GM12891 (cell line): Measurements from ENCODE around the gene XDH.

Source experiments
- DNase-seq: peaks from one replicate; pipeline ENCODE4 v3.0.0; 2011; ENCODE audit warnings: low spot score; ENCODE audit not compliant: insufficient read length
- FAIRE-seq: peaks from 2 replicates; lab custom pipeline; 2011; peaks lifted over from hg19 to GRCh38; lab: Jason Lieb, UNC
- PAX5 ChIP-seq: IDR thresholded peaks from 2 replicates; pipeline ENCODE4 v1.6.1; 2011; ENCODE audit warnings: low read length, moderate library complexity, mild to moderate bottlenecking; ENCODE audit not compliant: insufficient read depth, severe bottlenecking
- POLR2A ChIP-seq: IDR thresholded peaks from 2 replicates; pipeline ENCODE4 v1.6.1; 2011; ENCODE audit warnings: low read depth, low read length, control low read depth
- POLR2AphosphoS5 ChIP-seq: IDR thresholded peaks from 2 replicates; pipeline ENCODE4 v1.6.1; 2011; ENCODE audit warnings: low read depth, low read length, control low read depth
- POU2F2 ChIP-seq: IDR thresholded peaks from 2 replicates; pipeline ENCODE4 v1.6.1; 2011; ENCODE audit warnings: low read depth, mild to moderate bottlenecking, control low read depth, low read length, moderate library complexity
- SPI1 ChIP-seq: IDR thresholded peaks from 2 replicates; pipeline ENCODE4 v1.6.1; 2011; ENCODE audit warnings: low read depth, low read length, control low read depth
- TAF1 ChIP-seq: IDR thresholded peaks from 2 replicates; pipeline ENCODE4 v1.6.1; 2011; ENCODE audit warnings: low read depth, low read length, control low read depth

XDH gene

DNA sequence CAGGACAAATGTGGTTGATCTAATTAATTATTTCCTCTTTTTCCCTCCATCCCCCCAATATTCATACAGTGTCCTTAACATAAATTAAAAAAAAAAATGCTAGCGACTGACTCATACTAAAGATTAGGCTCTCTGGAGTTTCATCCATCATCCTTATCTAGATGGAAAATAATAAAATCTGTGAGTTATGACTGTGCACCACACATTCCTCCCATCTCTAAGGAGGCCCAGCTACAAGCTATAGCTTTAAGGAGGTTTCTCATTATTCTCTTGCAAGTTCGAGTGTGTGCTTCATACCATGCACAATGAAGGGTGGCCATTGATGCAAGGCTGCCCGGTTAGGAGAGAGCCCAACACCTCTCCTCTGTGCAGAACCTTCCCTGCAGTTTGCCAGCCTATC is 77.3 kb downstream of the XDH start:
- no peak for FAIRE-seq
- no peak for TF ChIP-seq TAF1
- no peak for TF ChIP-seq PAX5
- TF ChIP-seq SPI1 = no peak
- no peak for TF ChIP-seq POU2F2
- no peak for TF ChIP-seq POLR2A
- TF ChIP-seq POLR2AphosphoS5 = no peak
- DNase-seq = no peak

GRCh38 chr2:31335921-31336585 is 78.5 kb downstream of the XDH start:
- TF ChIP-seq PAX5 (no peak), POLR2AphosphoS5 (no peak), POLR2A (no peak), TAF1 (no peak), SPI1 (no peak), POU2F2 (no peak)
- FAIRE-seq = no peak
- DNase-seq = no peak

- FAIRE-seq (no peak), DNase-seq (no peak)
- TF ChIP-seq TAF1 (no peak), SPI1 (no peak), PAX5 (no peak), POLR2A (no peak), POLR2AphosphoS5 (no peak), POU2F2 (no peak)
Measured at GRCh38 chr2:31334311-31335026, 80.1 kb downstream of the XDH start.

DNA sequence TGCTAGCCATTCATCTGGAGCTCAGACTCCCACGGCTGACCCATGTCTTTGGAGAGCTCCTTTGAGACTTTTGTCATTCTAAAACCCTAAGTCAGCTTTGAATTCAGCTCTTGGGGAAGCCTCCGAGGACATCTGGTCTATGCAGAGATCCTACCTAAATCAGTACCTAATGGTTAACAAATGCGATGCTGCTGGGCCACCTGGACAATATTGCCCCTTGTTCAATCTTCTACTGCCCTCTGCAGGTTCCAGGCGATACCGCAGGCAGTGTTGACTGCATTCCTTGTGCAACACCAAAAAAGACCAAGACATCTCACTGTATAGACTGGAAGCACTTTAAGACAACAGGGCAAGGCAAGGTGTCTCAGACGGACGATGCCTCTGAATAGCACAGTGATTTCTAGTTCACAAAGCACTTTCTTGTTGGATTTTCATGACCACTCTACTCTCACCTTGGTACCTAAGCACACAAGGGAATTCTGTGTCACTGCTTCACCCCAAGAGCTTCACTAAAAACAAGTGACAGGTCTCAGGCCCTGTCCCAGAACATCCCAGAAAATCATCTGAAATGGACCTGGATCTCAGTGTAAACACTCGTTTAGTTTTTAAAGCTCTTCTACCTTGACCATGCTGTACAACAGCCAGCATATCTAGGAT is 80.9 kb downstream of the XDH start:
- DNase-seq = peak; percentile 42
- FAIRE-seq = peak; percentile 95
- no peak for TF ChIP-seq TAF1
- no peak for TF ChIP-seq POLR2A
- no peak for TF ChIP-seq SPI1
- no peak for TF ChIP-seq PAX5
- no peak for TF ChIP-seq POU2F2
- TF ChIP-seq POLR2AphosphoS5 = no peak

DNA sequence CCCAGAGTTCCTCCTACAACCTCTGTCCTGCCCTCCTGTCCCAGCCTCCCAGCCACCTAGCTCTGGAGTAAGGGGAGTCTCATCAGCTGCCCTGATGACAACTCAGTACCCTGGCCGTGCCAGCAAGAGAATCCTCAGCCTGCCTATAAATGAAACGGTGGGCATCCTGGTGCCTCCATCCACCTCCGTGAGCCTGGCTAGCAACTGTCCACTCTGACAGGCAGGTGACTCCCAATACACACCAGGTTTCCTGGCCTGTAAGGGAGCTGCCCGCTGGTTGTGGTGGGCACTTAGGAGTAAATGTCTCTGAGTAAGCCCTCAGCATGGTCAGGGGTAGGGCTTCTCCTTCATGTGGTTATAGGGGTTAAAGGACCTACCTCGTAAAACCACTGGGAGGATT is 81.5 kb downstream of the XDH start:
- TF ChIP-seq TAF1 = no peak
- no peak for TF ChIP-seq POLR2AphosphoS5
- no peak for TF ChIP-seq SPI1
- TF ChIP-seq POLR2A = no peak
- no peak for TF ChIP-seq PAX5
- TF ChIP-seq POU2F2 = no peak
- DNase-seq (no peak), FAIRE-seq (no peak)

DNA sequence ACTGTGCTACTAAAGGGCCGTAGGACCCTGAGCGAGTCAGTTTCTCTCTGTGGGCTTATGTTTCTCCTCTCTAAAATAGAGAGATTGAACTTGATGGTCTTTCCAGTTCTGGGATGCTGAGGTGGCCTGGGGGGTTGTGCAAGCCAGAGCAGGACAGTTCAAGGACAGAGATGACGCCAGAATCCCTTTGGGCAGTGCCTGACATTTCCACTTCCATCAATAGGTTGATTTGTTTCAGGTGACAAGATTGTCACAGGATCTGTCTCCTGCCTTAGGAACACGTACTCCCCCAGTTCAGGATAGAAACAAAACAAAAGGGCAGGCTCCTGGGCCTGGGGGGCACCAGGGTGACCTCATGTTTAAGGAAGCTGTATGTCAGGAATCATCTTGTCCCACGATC is 82.0 kb downstream of the XDH start:
- no peak for FAIRE-seq
- no peak for TF ChIP-seq TAF1
- TF ChIP-seq POLR2A = no peak
- TF ChIP-seq SPI1 = no peak
- TF ChIP-seq POU2F2 = no peak
- no peak for TF ChIP-seq PAX5
- no peak for TF ChIP-seq POLR2AphosphoS5
- no peak for DNase-seq

- TF ChIP-seq PAX5 (no peak), POLR2A (no peak), TAF1 (no peak), POLR2AphosphoS5 (no peak), POU2F2 (no peak), SPI1 (no peak)
- FAIRE-seq = no peak
- DNase-seq = no peak
Measured at GRCh38 chr2:31331156-31331555, 83.4 kb downstream of the XDH start.

GRCh38 chr2:31329081-31329625 is 85.4 kb downstream of the XDH start:
- DNase-seq (no peak), FAIRE-seq (no peak)
- TF ChIP-seq POU2F2 = no peak
- no peak for TF ChIP-seq POLR2AphosphoS5
- no peak for TF ChIP-seq PAX5
- TF ChIP-seq TAF1 = no peak
- TF ChIP-seq SPI1 = no peak

- DNase-seq (no peak), FAIRE-seq (no peak)
- TF ChIP-seq SPI1 (no peak), TAF1 (no peak), POLR2A (no peak), POLR2AphosphoS5 (no peak), PAX5 (no peak), POU2F2 (no peak)
Measured at GRCh38 chr2:31328026-31328425, 86.5 kb downstream of the XDH start.
